WTC11 (cell line): Measurements from ENCODE around the gene SPTBN4. TPM values are rescaled to one million over a fixed set of nuclear protein-coding genes. Genes with fewer than 3 reads are reported as not detected.

Experiments used
- ATAC-seq: fragments of 200-7000 bp; cut with Tn5 transposase; 2 replicates; pipeline ENCODE4 v1.10.0; 2021; ENCODE audit warnings: mild to moderate bottlenecking, moderate library complexity
- CTCF ChIA-PET: fragments of 300-600 bp; sonication (Branson Sonifier 250); formaldehyde crosslinking; loops from one replicate; lab custom pipeline; 2021; ENCODE audit warnings: antibody characterized with exemption; lab: Charles Lee
- POLR2A ChIA-PET: fragments of 350-600 bp; sonication (Branson Sonifier 250); formaldehyde crosslinking; loops from one replicate; lab custom pipeline; 2021; ENCODE audit warnings: antibody characterized with exemption; lab: Charles Lee
- DNase-seq: peaks from one replicate; pipeline ENCODE4 v3.0.0; 2021; ENCODE audit warnings: low spot score
- H3K27ac Mint-ChIP-seq: 2 replicates; pipeline ENCODE4 v1.8.0; 2021; ENCODE audit warnings: mixed read lengths
- H3K27me3 Mint-ChIP-seq: 2 replicates; pipeline ENCODE4 v1.8.0; 2021; ENCODE audit warnings: low read depth, mild to moderate bottlenecking, moderate library complexity, mixed read lengths
- H3K36me3 Mint-ChIP-seq: 2 replicates; pipeline ENCODE4 v1.8.0; 2021; ENCODE audit warnings: mixed read lengths
- H3K4me1 Mint-ChIP-seq: 2 replicates; pipeline ENCODE4 v1.8.0; 2022; ENCODE audit warnings: mixed read lengths
- H3K4me3 Mint-ChIP-seq: 2 replicates; pipeline ENCODE4 v1.8.0; 2021; ENCODE audit warnings: mild to moderate bottlenecking, moderate library complexity, mixed read lengths
- H3K9me3 Mint-ChIP-seq: 2 replicates; pipeline ENCODE4 v1.8.0; 2021; ENCODE audit warnings: mixed read lengths
- ERG ChIP-seq: fragments of 250-450 bp; sonication (Bioruptor Pico); IDR thresholded peaks from 2 replicates; pipeline ENCODE4 v1.8.0; 2021; ENCODE audit warnings: mild to moderate bottlenecking
- GABPB1 ChIP-seq: sonication (generic); formaldehyde crosslinking; IDR thresholded peaks from 2 replicates; pipeline ENCODE4 v1.8.1; 2023; ENCODE audit warnings: mild to moderate bottlenecking, missing genetic modification reagents
- HMGA2 ChIP-seq: fragments of 250-450 bp; sonication (Bioruptor Pico); IDR thresholded peaks from 2 replicates; pipeline ENCODE4 v1.4.0; 2021; ENCODE audit warnings: mild to moderate bottlenecking, moderate library complexity
- IRF2 ChIP-seq: sonication (generic); formaldehyde crosslinking; IDR thresholded peaks from 2 replicates; pipeline ENCODE4 v1.8.0; 2022; ENCODE audit warnings: low read depth, missing genetic modification reagents, borderline replicate concordance
- JUN ChIP-seq: sonication (generic); formaldehyde crosslinking; IDR thresholded peaks from 2 replicates; pipeline ENCODE4 v1.8.0; 2023; ENCODE audit warnings: mild to moderate bottlenecking, missing genetic modification reagents
- NFATC4 ChIP-seq: fragments of 250-450 bp; sonication (Bioruptor Pico); IDR thresholded peaks from 2 replicates; pipeline ENCODE4 v1.9.0; 2021; ENCODE audit warnings: mild to moderate bottlenecking
- NFE2L1 ChIP-seq: sonication (generic); formaldehyde crosslinking; IDR thresholded peaks from 2 replicates; pipeline ENCODE4 v1.8.1; 2023; ENCODE audit warnings: missing genetic modification reagents
- NR2C2 ChIP-seq: sonication (generic); formaldehyde crosslinking; IDR thresholded peaks from 2 replicates; pipeline ENCODE4 v1.8.0; 2022; ENCODE audit warnings: mild to moderate bottlenecking, missing genetic modification reagents
- RELA ChIP-seq: sonication (generic); formaldehyde crosslinking; IDR thresholded peaks from 2 replicates; pipeline ENCODE4 v1.8.1; 2022; ENCODE audit warnings: missing genetic modification reagents, mild to moderate bottlenecking, borderline replicate concordance
- RORB ChIP-seq: fragments of 250-450 bp; sonication (Bioruptor Pico); IDR thresholded peaks from 2 replicates; pipeline ENCODE4 v1.9.0; 2021; ENCODE audit warnings: mild to moderate bottlenecking
- TEAD1 ChIP-seq: sonication (generic); formaldehyde crosslinking; IDR thresholded peaks from 2 replicates; pipeline ENCODE4 v1.8.0; 2022; ENCODE audit warnings: mild to moderate bottlenecking, missing genetic modification reagents
- ZBTB21 ChIP-seq: sonication (generic); formaldehyde crosslinking; IDR thresholded peaks from 2 replicates; pipeline ENCODE4 v1.8.1; 2023; ENCODE audit warnings: mild to moderate bottlenecking, missing genetic modification reagents, borderline replicate concordance
- ZNF121 ChIP-seq: sonication (generic); formaldehyde crosslinking; IDR thresholded peaks from 2 replicates; pipeline ENCODE4 v1.8.0; 2023; ENCODE audit warnings: missing genetic modification reagents
- ZNF232 ChIP-seq: sonication (generic); formaldehyde crosslinking; IDR thresholded peaks from 2 replicates; pipeline ENCODE4 v1.8.0; 2022; ENCODE audit warnings: mild to moderate bottlenecking, missing genetic modification reagents
- total RNA-seq: library from RNA; stranded (reverse); gene quantifications from 3 replicates; pipeline ENCODE4 v1.2.3, GENCODE V29; 2021
- TF ChIP-seq, protein P1 (sequence below): sonication (generic); formaldehyde crosslinking; IDR thresholded peaks from 2 replicates; pipeline ENCODE4 v1.8.1; 2022; ENCODE audit warnings: missing genetic modification reagents, borderline replicate concordance
- TF ChIP-seq, protein P2 (sequence below): sonication (generic); formaldehyde crosslinking; IDR thresholded peaks from 2 replicates; pipeline ENCODE4 v1.8.0; 2022; ENCODE audit warnings: mild to moderate bottlenecking, missing genetic modification reagents
- TF ChIP-seq, protein P3 (sequence below): sonication (generic); formaldehyde crosslinking; IDR thresholded peaks from 2 replicates; pipeline ENCODE4 v1.8.1; 2023; ENCODE audit warnings: mild to moderate bottlenecking, missing genetic modification reagents, borderline replicate concordance
- TF ChIP-seq, protein P4 (sequence below): fragments of 200-600 bp; IDR thresholded peaks from 2 replicates; pipeline ENCODE4 v1.8.0; 2022; ENCODE audit warnings: antibody characterized with exemption

The SPTBN4 gene
- total RNA-seq, 1 experiment from 2014 or later, result 2.8 TPM

- no peak for TF ChIP-seq NFATC4 (CRISPR knock-in tag)
- Mint-ChIP-seq H3K27me3 (peaks cover 85% of the 10 kb centered on the region), H3K4me1 (0 out of 2 replicates have a peak, but pooled peaks cover 3% of the 10 kb centered on the region), H3K36me3 (0 out of 2 replicates have a peak, but pooled peaks cover 4% of the 10 kb centered on the region), H3K4me3 (no peak overlapping the region), H3K27ac (no peak overlapping the region), H3K9me3 (no peaks in the 10 kb centered on the region)
- no peak for DNase-seq
- ATAC-seq, result no peak
- ChIA-PET POLR2A (interaction anchor here (1.1 kb wide), 1 partner anchor 12 kb away, joined by 3 read pairs; no protein-coding TSS in a partner anchor), CTCF (interaction anchor here (0.7 to 2.9 kb wide), 5 partner anchors 10 to 91 kb away, joined by 3 to 21 read pairs (median 12); no protein-coding TSS in a partner anchor)
These were observed 44.7 kb downstream of the SPTBN4 start for GRCh38 chr19:40511487-40511886.

GRCh38 chr19:40512110-40512472 lies 45.3 kb downstream of the SPTBN4 start:
- TF ChIP-seq IRF2 (no peak), HMGA2 (CRISPR knock-in tag) (no peak), ZNF232 (CRISPR knock-in tag) (no peak)
- TF ChIP-seq, protein P1, sequence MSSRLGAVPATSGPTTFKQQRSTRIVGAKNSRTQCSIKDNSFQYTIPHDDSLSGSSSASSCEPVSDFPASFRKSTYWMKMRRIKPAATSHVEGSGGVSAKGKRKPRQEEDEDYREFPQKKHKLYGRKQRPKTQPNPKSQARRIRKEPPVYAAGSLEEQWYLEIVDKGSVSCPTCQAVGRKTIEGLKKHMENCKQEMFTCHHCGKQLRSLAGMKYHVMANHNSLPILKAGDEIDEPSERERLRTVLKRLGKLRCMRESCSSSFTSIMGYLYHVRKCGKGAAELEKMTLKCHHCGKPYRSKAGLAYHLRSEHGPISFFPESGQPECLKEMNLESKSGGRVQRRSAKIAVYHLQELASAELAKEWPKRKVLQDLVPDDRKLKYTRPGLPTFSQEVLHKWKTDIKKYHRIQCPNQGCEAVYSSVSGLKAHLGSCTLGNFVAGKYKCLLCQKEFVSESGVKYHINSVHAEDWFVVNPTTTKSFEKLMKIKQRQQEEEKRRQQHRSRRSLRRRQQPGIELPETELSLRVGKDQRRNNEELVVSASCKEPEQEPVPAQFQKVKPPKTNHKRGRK (CRISPR knock-in tag), result no peak
- H3K36me3 Mint-ChIP-seq, result 0 out of 2 replicates have a peak, but pooled peaks cover 4% of the 10 kb centered on the region
- ATAC-seq, result no peak
- peak overlapping the region; percentile 56 for H3K4me3 Mint-ChIP-seq
- no peaks in the 10 kb centered on the region for H3K9me3 Mint-ChIP-seq
- DNase-seq, result no peak
- ChIA-PET CTCF (interaction anchor here (0.7 to 2.9 kb wide), 15 partner anchors 9 to 123 kb away, joined by 3 to 21 read pairs (median 4); no protein-coding TSS in a partner anchor), POLR2A (interaction anchor here (1.1 kb wide), 1 partner anchor 11 kb away, joined by 3 read pairs; no protein-coding TSS in a partner anchor)
- H3K4me1 Mint-ChIP-seq, result 0 out of 2 replicates have a peak, but pooled peaks cover 3% of the 10 kb centered on the region
- H3K27ac Mint-ChIP-seq, result no peak overlapping the region
- H3K27me3 Mint-ChIP-seq, result peaks cover 90% of the 10 kb centered on the region

GRCh38 chr19:40512473-40513344 lies 45.9 kb downstream of the SPTBN4 start:
- DNase-seq (peak; percentile 67), ATAC-seq (peak; percentile 69)
- POLR2A ChIA-PET, result interaction anchor here (1.1 kb wide), 1 partner anchor 11 kb away, joined by 3 read pairs; no protein-coding TSS in a partner anchor
- Mint-ChIP-seq H3K4me3 (peak overlapping the region; percentile 56), H3K27me3 (peaks cover 94% of the 10 kb centered on the region), H3K27ac (no peak overlapping the region), H3K36me3 (0 out of 2 replicates have a peak, but pooled peaks cover 4% of the 10 kb centered on the region), H3K9me3 (no peaks in the 10 kb centered on the region), H3K4me1 (0 out of 2 replicates have a peak, but pooled peaks cover 3% of the 10 kb centered on the region)
- CTCF ChIA-PET, result interaction anchor here (1.0 to 2.9 kb wide), 15 partner anchors 10 to 122 kb away, joined by 3 to 21 read pairs (median 4); no protein-coding TSS in a partner anchor
- TF ChIP-seq, protein P2, sequence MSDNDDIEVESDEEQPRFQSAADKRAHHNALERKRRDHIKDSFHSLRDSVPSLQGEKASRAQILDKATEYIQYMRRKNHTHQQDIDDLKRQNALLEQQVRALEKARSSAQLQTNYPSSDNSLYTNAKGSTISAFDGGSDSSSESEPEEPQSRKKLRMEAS (CRISPR knock-in tag), result peak; percentile 94
- peak; percentile 92 for TF ChIP-seq NFE2L1 (CRISPR knock-in tag)
- TF ChIP-seq GABPB1, result no peak
- TF ChIP-seq NR2C2 (CRISPR knock-in tag), result peak; percentile 68; the same call in 1 of the 2 replicates
- TF ChIP-seq, protein P3, sequence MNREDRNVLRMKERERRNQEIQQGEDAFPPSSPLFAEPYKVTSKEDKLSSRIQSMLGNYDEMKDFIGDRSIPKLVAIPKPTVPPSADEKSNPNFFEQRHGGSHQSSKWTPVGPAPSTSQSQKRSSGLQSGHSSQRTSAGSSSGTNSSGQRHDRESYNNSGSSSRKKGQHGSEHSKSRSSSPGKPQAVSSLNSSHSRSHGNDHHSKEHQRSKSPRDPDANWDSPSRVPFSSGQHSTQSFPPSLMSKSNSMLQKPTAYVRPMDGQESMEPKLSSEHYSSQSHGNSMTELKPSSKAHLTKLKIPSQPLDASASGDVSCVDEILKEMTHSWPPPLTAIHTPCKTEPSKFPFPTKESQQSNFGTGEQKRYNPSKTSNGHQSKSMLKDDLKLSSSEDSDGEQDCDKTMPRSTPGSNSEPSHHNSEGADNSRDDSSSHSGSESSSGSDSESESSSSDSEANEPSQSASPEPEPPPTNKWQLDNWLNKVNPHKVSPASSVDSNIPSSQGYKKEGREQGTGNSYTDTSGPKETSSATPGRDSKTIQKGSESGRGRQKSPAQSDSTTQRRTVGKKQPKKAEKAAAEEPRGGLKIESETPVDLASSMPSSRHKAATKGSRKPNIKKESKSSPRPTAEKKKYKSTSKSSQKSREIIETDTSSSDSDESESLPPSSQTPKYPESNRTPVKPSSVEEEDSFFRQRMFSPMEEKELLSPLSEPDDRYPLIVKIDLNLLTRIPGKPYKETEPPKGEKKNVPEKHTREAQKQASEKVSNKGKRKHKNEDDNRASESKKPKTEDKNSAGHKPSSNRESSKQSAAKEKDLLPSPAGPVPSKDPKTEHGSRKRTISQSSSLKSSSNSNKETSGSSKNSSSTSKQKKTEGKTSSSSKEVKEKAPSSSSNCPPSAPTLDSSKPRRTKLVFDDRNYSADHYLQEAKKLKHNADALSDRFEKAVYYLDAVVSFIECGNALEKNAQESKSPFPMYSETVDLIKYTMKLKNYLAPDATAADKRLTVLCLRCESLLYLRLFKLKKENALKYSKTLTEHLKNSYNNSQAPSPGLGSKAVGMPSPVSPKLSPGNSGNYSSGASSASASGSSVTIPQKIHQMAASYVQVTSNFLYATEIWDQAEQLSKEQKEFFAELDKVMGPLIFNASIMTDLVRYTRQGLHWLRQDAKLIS, result no peak
- TF ChIP-seq TEAD1 (CRISPR knock-in tag), result peak; percentile 84
- TF ChIP-seq JUN (CRISPR knock-in tag), result peak; percentile 96
- TF ChIP-seq, protein P4, sequence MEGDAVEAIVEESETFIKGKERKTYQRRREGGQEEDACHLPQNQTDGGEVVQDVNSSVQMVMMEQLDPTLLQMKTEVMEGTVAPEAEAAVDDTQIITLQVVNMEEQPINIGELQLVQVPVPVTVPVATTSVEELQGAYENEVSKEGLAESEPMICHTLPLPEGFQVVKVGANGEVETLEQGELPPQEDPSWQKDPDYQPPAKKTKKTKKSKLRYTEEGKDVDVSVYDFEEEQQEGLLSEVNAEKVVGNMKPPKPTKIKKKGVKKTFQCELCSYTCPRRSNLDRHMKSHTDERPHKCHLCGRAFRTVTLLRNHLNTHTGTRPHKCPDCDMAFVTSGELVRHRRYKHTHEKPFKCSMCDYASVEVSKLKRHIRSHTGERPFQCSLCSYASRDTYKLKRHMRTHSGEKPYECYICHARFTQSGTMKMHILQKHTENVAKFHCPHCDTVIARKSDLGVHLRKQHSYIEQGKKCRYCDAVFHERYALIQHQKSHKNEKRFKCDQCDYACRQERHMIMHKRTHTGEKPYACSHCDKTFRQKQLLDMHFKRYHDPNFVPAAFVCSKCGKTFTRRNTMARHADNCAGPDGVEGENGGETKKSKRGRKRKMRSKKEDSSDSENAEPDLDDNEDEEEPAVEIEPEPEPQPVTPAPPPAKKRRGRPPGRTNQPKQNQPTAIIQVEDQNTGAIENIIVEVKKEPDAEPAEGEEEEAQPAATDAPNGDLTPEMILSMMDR, result no peak
- TF ChIP-seq RORB (CRISPR knock-in tag), result no peak
- peak; percentile 33; the same call in 1 of the 2 replicates for TF ChIP-seq ZNF121 (CRISPR knock-in tag)
- no peak for TF ChIP-seq ERG (CRISPR knock-in tag)
- TF ChIP-seq RELA (CRISPR knock-in tag), result peak; percentile 97
- peak; percentile 90; the same call in 1 of the 2 replicates for TF ChIP-seq ZBTB21
- TF ChIP-seq IRF2, result peak; percentile 89; the same call in 1 of the 2 replicates
